Activated CD4-positive, alpha-beta T cell treated with anti-CD3 and anti-CD28 coated beads for 36 hours (primary cell): Measurements from ENCODE around the gene THAP2. TPM values are rescaled to one million over a fixed set of nuclear protein-coding genes. Genes with fewer than 3 reads are reported as not detected.

Experiments used
- ATAC-seq: fragments of 200-7000 bp; cut with Tn5 transposase; one replicate; pipeline ENCODE4 v1.10.0; 2021; ENCODE audit warnings: mild to moderate bottlenecking, moderate library complexity
- CTCF ChIA-PET: fragments of 350-600 bp; sonication (Branson Sonifier 250); formaldehyde crosslinking; loops from one replicate; lab custom pipeline; 2021; ENCODE audit warnings: antibody characterized with exemption; lab: Charles Lee
- POLR2A ChIA-PET: fragments of 350-600 bp; sonication (Branson Sonifier 250); formaldehyde crosslinking; loops from one replicate; lab custom pipeline; 2021; ENCODE audit warnings: antibody characterized with exemption, inconsistent platforms; lab: Charles Lee
- DNase-seq: peaks from one replicate; pipeline ENCODE4 v3.0.0-alpha.2; 2020
- H3K27ac Mint-ChIP-seq: one replicate; pipeline ENCODE4 v1.8.0; 2021; ENCODE audit warnings: mixed read lengths
- H3K27me3 Mint-ChIP-seq: one replicate; pipeline ENCODE4 v1.8.0; 2021; ENCODE audit warnings: mixed read lengths
- H3K36me3 Mint-ChIP-seq: one replicate; pipeline ENCODE4 v1.8.0; 2021; ENCODE audit warnings: low read depth, mixed read lengths
- H3K4me1 Mint-ChIP-seq: one replicate; pipeline ENCODE4 v1.8.0; 2021; ENCODE audit warnings: mixed read lengths
- H3K4me3 Mint-ChIP-seq: one replicate; pipeline ENCODE4 v1.8.0; 2021; ENCODE audit warnings: mild to moderate bottlenecking, moderate library complexity, mixed read lengths
- H3K9me3 Mint-ChIP-seq: one replicate; pipeline ENCODE4 v1.8.0; 2021; ENCODE audit warnings: low read depth, mixed read lengths
- intact Hi-C, 2 experiments: fragments of 100-400 bp; cut with DNase I in 1 of 2; cut with micrococcal nuclease in 1 of 2; formaldehyde crosslinking; loops; one replicate each; pipeline versions ENCODE4 v1.14.2 to v1.15.1; 2022 to 2024; cut with DNase I, micrococcal nuclease
- total RNA-seq, 2 experiments: library from RNA; stranded (reverse); gene quantifications; one replicate each; pipeline ENCODE4 v1.2.3, GENCODE V29; 2021

Gene THAP2
- 10 to 100 TPM in 1 of 2 experiments, 1 to 10 TPM in 1; 8.7 to 11.8 TPM for total RNA-seq

- H3K36me3 Mint-ChIP-seq, result peaks cover 63% of the 10 kb centered on the region
- peaks cover 6% of the 10 kb centered on the region for H3K9me3 Mint-ChIP-seq
- no peaks in the 10 kb centered on the region for H3K27me3 Mint-ChIP-seq
- DNase-seq, result peak; percentile 93
- ChIA-PET CTCF (interaction anchor here (0.6 to 3.1 kb wide), 11 partner anchors 13 to 179 kb away, joined by 3 to 44 read pairs (median 4); partner anchors contain the start of genes RAB21 and TMEM19), POLR2A (interaction anchor here (0.6 to 3.4 kb wide), 12 partner anchors 9 to 91 kb away, joined by 3 to 55 read pairs (median 4); partner anchors contain the start of genes RAB21 and TMEM19)
- H3K27ac Mint-ChIP-seq, result peak within 1 kb of the TSS; percentile 99
- peak within 1 kb of the TSS; percentile 98 for H3K4me3 Mint-ChIP-seq
- H3K4me1 Mint-ChIP-seq, result peaks cover 38% of the 10 kb centered on the region
- intact Hi-C loops, result loop anchor here (1.0 to 5.0 kb wide), 9 partner anchors 21 to 1925 kb away; partner anchors contain the start of genes CNOT2 (in 2 of the 2), RAB21 (in 2 of the 2), TBC1D15 (in 2 of the 2) and TMEM19 (in 2 of the 2)
- peak; percentile 87 for ATAC-seq
Observed at GRCh38 chr12:71663561-71664410, at the start of gene THAP2, which contains the start of gene ZFC3H1. Gene THAP2, plus strand, starts transcription at chr12:71664301. Its CDS starts 209 bp downstream, at chr12:71664510. Gene ZFC3H1, minus strand, starts transcription at chr12:71663848. Its CDS starts 238 bp downstream, at chr12:71663610.

GRCh38 chr12:71621938-71622337 lies 42.2 kb upstream of the THAP2 start:
- ATAC-seq, result no peak
- Mint-ChIP-seq H3K27ac (peak overlapping the region; percentile 32), H3K27me3 (no peaks in the 10 kb centered on the region), H3K36me3 (peaks cover 64% of the 10 kb centered on the region), H3K9me3 (no peaks in the 10 kb centered on the region), H3K4me1 (peaks cover 22% of the 10 kb centered on the region), H3K4me3 (no peak overlapping the region)
- CTCF ChIA-PET, result interaction anchor here (0.7 to 1.0 kb wide), 3 partner anchors 9 to 14 kb away, joined by 3 to 7 read pairs (median 3); no protein-coding TSS in a partner anchor
- no peak for DNase-seq
- intact Hi-C loops, result no loop called here
- POLR2A ChIA-PET, result no interaction called here

GRCh38 chr12:71625476-71625875 lies 38.6 kb upstream of the THAP2 start:
- POLR2A ChIA-PET, result no interaction called here
- Mint-ChIP-seq H3K4me1 (peaks cover 22% of the 10 kb centered on the region), H3K36me3 (peaks cover 65% of the 10 kb centered on the region), H3K4me3 (no peak overlapping the region), H3K9me3 (no peaks in the 10 kb centered on the region), H3K27ac (no peak overlapping the region), H3K27me3 (no peaks in the 10 kb centered on the region)
- CTCF ChIA-PET, result interaction anchor here (0.6 to 4.5 kb wide), 6 partner anchors 11 to 217 kb away, joined by 3 to 51 read pairs (median 3); no protein-coding TSS in a partner anchor
- intact Hi-C loops, result no loop called here
- DNase-seq (no peak), ATAC-seq (no peak)

- DNase-seq, result no peak
- Mint-ChIP-seq H3K4me3 (no peak overlapping the region), H3K27me3 (no peaks in the 10 kb centered on the region), H3K9me3 (no peaks in the 10 kb centered on the region), H3K36me3 (peaks cover 63% of the 10 kb centered on the region), H3K27ac (peak overlapping the region; percentile 15), H3K4me1 (peaks cover 17% of the 10 kb centered on the region)
- ChIA-PET CTCF (interaction anchor here (0.6 to 4.5 kb wide), 7 partner anchors 11 to 216 kb away, joined by 3 to 51 read pairs (median 3); no protein-coding TSS in a partner anchor), POLR2A (no interaction called here)
- intact Hi-C loops, result no loop called here
- ATAC-seq, result no peak
Observed at GRCh38 chr12:71626098-71626497, 38.0 kb upstream of the THAP2 start.

- Mint-ChIP-seq H3K4me3 (no peak overlapping the region), H3K27me3 (no peaks in the 10 kb centered on the region), H3K27ac (peak overlapping the region; percentile 9), H3K4me1 (peaks cover 17% of the 10 kb centered on the region), H3K36me3 (peaks cover 61% of the 10 kb centered on the region), H3K9me3 (no peaks in the 10 kb centered on the region)
- CTCF ChIA-PET, result interaction anchor here (1.1 to 4.5 kb wide), 8 partner anchors 11 to 149 kb away, joined by 3 to 51 read pairs (median 4); no protein-coding TSS in a partner anchor
- DNase-seq (no peak), ATAC-seq (no peak)
- POLR2A ChIA-PET, result interaction anchor here (0.6 kb wide), 1 partner anchor 13 kb away, joined by 4 read pairs; no protein-coding TSS in a partner anchor
- intact Hi-C loops, result no loop called here
Observed at GRCh38 chr12:71626768-71627167, 37.3 kb upstream of the THAP2 start.

- no peak for ATAC-seq
- intact Hi-C loops, result loop anchor here in 1 of 2 experiments (2.0 kb wide), 1 partner anchor 15 kb away; no protein-coding TSS in a partner anchor
- H3K9me3 Mint-ChIP-seq, result no peaks in the 10 kb centered on the region
- peaks cover 62% of the 10 kb centered on the region for H3K36me3 Mint-ChIP-seq
- H3K4me1 Mint-ChIP-seq, result peaks cover 13% of the 10 kb centered on the region
- CTCF ChIA-PET, result interaction anchor here (0.9 to 4.5 kb wide), 7 partner anchors 10 to 148 kb away, joined by 3 to 51 read pairs (median 4); no protein-coding TSS in a partner anchor
- POLR2A ChIA-PET, result interaction anchor here (0.5 to 0.6 kb wide), 2 partner anchors 13 to 30 kb away, joined by 4 to 5 read pairs; no protein-coding TSS in a partner anchor
- no peak overlapping the region for H3K27ac Mint-ChIP-seq
- H3K27me3 Mint-ChIP-seq, result no peaks in the 10 kb centered on the region
- no peak overlapping the region for H3K4me3 Mint-ChIP-seq
- no peak for DNase-seq
Observed at GRCh38 chr12:71627438-71628002, 36.6 kb upstream of the THAP2 start.

GRCh38 chr12:71636704-71637115 lies 27.4 kb upstream of the THAP2 start:
- ChIA-PET POLR2A (interaction anchor here (0.6 to 1.0 kb wide), 3 partner anchors 23 to 118 kb away, joined by 3 to 5 read pairs (median 3); partner anchors contain the start of genes RAB21 and ZFC3H1), CTCF (interaction anchor here (0.6 to 5.0 kb wide), 39 partner anchors 9 to 1823 kb away, joined by 3 to 51 read pairs (median 5); partner anchors contain the start of genes THAP2 and ZFC3H1)
- Mint-ChIP-seq H3K27me3 (no peaks in the 10 kb centered on the region), H3K4me1 (peaks cover 21% of the 10 kb centered on the region), H3K27ac (peak overlapping the region; percentile 73), H3K4me3 (no peak overlapping the region), H3K36me3 (peaks cover 48% of the 10 kb centered on the region), H3K9me3 (no peaks in the 10 kb centered on the region)
- ATAC-seq (peak; percentile 43), DNase-seq (no peak)
- intact Hi-C loops, result loop anchor here (1.0 to 5.0 kb wide), 3 partner anchors 110 to 221 kb away; no protein-coding TSS in a partner anchor

- H3K27ac Mint-ChIP-seq, result no peak overlapping the region
- DNase-seq, result no peak
- peaks cover 50% of the 10 kb centered on the region for H3K36me3 Mint-ChIP-seq
- ATAC-seq, result no peak
- peaks cover 36% of the 10 kb centered on the region for H3K4me1 Mint-ChIP-seq
- H3K4me3 Mint-ChIP-seq, result no peak overlapping the region
- H3K27me3 Mint-ChIP-seq, result no peaks in the 10 kb centered on the region
- intact Hi-C loops, result loop anchor here in 1 of 2 experiments (5.0 kb wide), 1 partner anchor 109 kb away; no protein-coding TSS in a partner anchor
- H3K9me3 Mint-ChIP-seq, result no peaks in the 10 kb centered on the region
- CTCF ChIA-PET, result interaction anchor here (0.7 to 5.0 kb wide), 7 partner anchors 11 to 223 kb away, joined by 3 to 51 read pairs (median 4); no protein-coding TSS in a partner anchor
- POLR2A ChIA-PET, result no interaction called here
Observed at GRCh38 chr12:71638499-71638898, 25.6 kb upstream of the THAP2 start.

GRCh38 chr12:71639341-71639760 lies 24.8 kb upstream of the THAP2 start:
- intact Hi-C loops, result loop anchor here in 1 of 2 experiments (5.0 kb wide), 1 partner anchor 108 kb away; no protein-coding TSS in a partner anchor
- DNase-seq, result no peak
- H3K36me3 Mint-ChIP-seq, result peaks cover 52% of the 10 kb centered on the region
- POLR2A ChIA-PET, result interaction anchor here (1.3 kb wide), 1 partner anchor 25 kb away, joined by 3 read pairs; the partner anchor contains the start of gene THAP2
- no peaks in the 10 kb centered on the region for H3K9me3 Mint-ChIP-seq
- H3K4me3 Mint-ChIP-seq, result no peak overlapping the region
- peaks cover 42% of the 10 kb centered on the region for H3K4me1 Mint-ChIP-seq
- H3K27ac Mint-ChIP-seq, result peak overlapping the region; percentile 77
- peak; percentile 67 for ATAC-seq
- CTCF ChIA-PET, result interaction anchor here (5.0 kb wide), 1 partner anchor 12 kb away, joined by 51 read pairs; no protein-coding TSS in a partner anchor
- H3K27me3 Mint-ChIP-seq, result no peaks in the 10 kb centered on the region

- Mint-ChIP-seq H3K27me3 (no peaks in the 10 kb centered on the region), H3K9me3 (no peaks in the 10 kb centered on the region), H3K4me1 (peaks cover 45% of the 10 kb centered on the region), H3K36me3 (peaks cover 49% of the 10 kb centered on the region), H3K27ac (peak overlapping the region; percentile 25), H3K4me3 (no peak overlapping the region)
- DNase-seq (no peak), ATAC-seq (no peak)
- ChIA-PET CTCF (interaction anchor here (1.4 kb wide), 1 partner anchor 13 kb away, joined by 4 read pairs; no protein-coding TSS in a partner anchor), POLR2A (interaction anchor here (0.8 to 1.3 kb wide), 2 partner anchors 22 to 24 kb away, joined by 3 read pairs; partner anchors contain the start of gene THAP2)
- intact Hi-C loops, result loop anchor here in 1 of 2 experiments (2.0 kb wide), 1 partner anchor 46 kb away; the partner anchor contains the start of gene TMEM19
Observed at GRCh38 chr12:71640316-71640715, 23.8 kb upstream of the THAP2 start.
